Measurements from ENCODE around the gene MICAL1.
"Not testable (repeated sequence)": the region's sequence is repeated elsewhere in the genome, so short reads cannot be mapped to it uniquely, and the experiment has no call there.

The MICAL1 gene

GRCh38 chr6:109477725-109478124 is 22.2 kb upstream of the MICAL1 start:
- no peak for DNase-seq (ENCODE audit: low read depth in 2 of 2)

GRCh38 chr6:109477184-109477583 is 21.6 kb upstream of the MICAL1 start:
- DNase-seq (ENCODE audit: low read depth in 2 of 2): no peak

GRCh38 chr6:109475625-109476024 is 20.1 kb upstream of the MICAL1 start:
- DNase-seq (ENCODE audit: low read depth in 2 of 2): no peak

- DNase-seq (ENCODE audit: low read depth in 2 of 2): no peak
These were observed 19.4 kb upstream of the MICAL1 start for GRCh38 chr6:109474995-109475394.

- DNase-seq (ENCODE audit: low read depth in 2 of 2): no peak
These were observed 17.5 kb upstream of the MICAL1 start for GRCh38 chr6:109473120-109473519.

- no peak for DNase-seq (ENCODE audit: low read depth in 2 of 2)
These were observed 16.8 kb upstream of the MICAL1 start for GRCh38 chr6:109472132-109472995.

- no peak for DNase-seq (ENCODE audit: low read depth in 2 of 2)
These were observed 15.7 kb upstream of the MICAL1 start for GRCh38 chr6:109471105-109471810.

GRCh38 chr6:109469591-109470189 is 14.1 kb upstream of the MICAL1 start:
- no peak for DNase-seq (ENCODE audit: low read depth in 2 of 2)

- no peak for DNase-seq (ENCODE audit: low read depth in 2 of 2)
These were observed 12.1 kb upstream of the MICAL1 start for GRCh38 chr6:109467696-109468095.

- DNase-seq (ENCODE audit: low read depth in 2 of 2): no peak
These were observed 10.8 kb upstream of the MICAL1 start for GRCh38 chr6:109466212-109466923.

GRCh38 chr6:109465772-109466171 is 10.2 kb upstream of the MICAL1 start:
- no peak for DNase-seq (ENCODE audit: low read depth in 2 of 2)

- DNase-seq (ENCODE audit: low read depth in 2 of 2): no peak
These were observed 6.4 kb upstream of the MICAL1 start for GRCh38 chr6:109461733-109462526.

- DNase-seq (ENCODE audit: low read depth in 2 of 2): not testable (repeated sequence)
These were observed 5.6 kb upstream of the MICAL1 start for GRCh38 chr6:109461205-109461604.

GRCh38 chr6:109460161-109460829 is 4.7 kb upstream of the MICAL1 start:
- DNase-seq (ENCODE audit: low read depth in 2 of 2): no peak

GRCh38 chr6:109458774-109459531 is 3.4 kb upstream of the MICAL1 start:
- DNase-seq (ENCODE audit: low read depth in 2 of 2): no peak

GRCh38 chr6:109457562-109457996 is 2.0 kb upstream of the MICAL1 start:
- no peak for DNase-seq (ENCODE audit: low read depth in 2 of 2)

- no peak for DNase-seq (ENCODE audit: low read depth in 2 of 2)
These were observed 1.4 kb upstream of the MICAL1 start for GRCh38 chr6:109456710-109457561.

- DNase-seq (ENCODE audit: low read depth in 2 of 2): no peak
These were observed 575 bp upstream of the MICAL1 start for GRCh38 chr6:109456111-109456583.

All from stimulated activated CD8-positive, alpha-beta memory T cell treated with anti-CD3 and anti-CD28 coated beads, Interleukin-7, amount 100 ng/mL, for 1 hour (primary cell).